HL-60 (cell line): ENCODE results near the gene PLA2G4E.

Experiments
- DNase-seq, 2 experiments: peaks; one replicate each; pipeline ENCODE4 v3.0.0-alpha.2; 2010 to 2020; ENCODE audit warnings: low read depth in 1 of 2, low spot score in 1 of 2
- H3K27ac ChIP-seq: fragments of 250-450 bp; sonication (Bioruptor Pico); replicated peaks from 2 replicates; pipeline ENCODE4 v1.5.1; 2020; ENCODE audit warnings: mild to moderate bottlenecking, moderate library complexity
- H3K27me3 ChIP-seq: fragments of 250-450 bp; sonication (Bioruptor Pico); 2 replicates; pipeline ENCODE4 v1.5.1; 2021; ENCODE audit warnings: mild to moderate bottlenecking, moderate library complexity; ENCODE audit not compliant: insufficient read depth, poor library complexity, severe bottlenecking
- H3K4me3 ChIP-seq: replicated peaks from 2 replicates; pipeline ENCODE4 v1.5.1; 2011; ENCODE audit warnings: mild to moderate bottlenecking, control low read depth, low read length; ENCODE audit not compliant: insufficient read depth
- GABPA ChIP-seq: IDR thresholded peaks from 2 replicates; pipeline ENCODE4 v1.6.1; 2012; ENCODE audit warnings: low read depth
- POLR2AphosphoS5 ChIP-seq: IDR thresholded peaks from 2 replicates; pipeline ENCODE4 v1.6.1; 2012; ENCODE audit warnings: low read depth
- SPI1 ChIP-seq: IDR thresholded peaks from 2 replicates; pipeline ENCODE4 v1.6.1; 2012; ENCODE audit warnings: low read depth, mild to moderate bottlenecking, borderline replicate concordance
- TF ChIP-seq, protein P1 (sequence below): IDR thresholded peaks from 2 replicates; pipeline ENCODE4 v1.6.1; 2012; ENCODE audit warnings: low read depth; ENCODE audit not compliant: insufficient replicate concordance
- TF ChIP-seq, protein P2 (sequence below): IDR thresholded peaks from one replicate; pipeline ENCODE4 v1.5.1; 2011; ENCODE audit warnings: low read length, control low read depth, inconsistent platforms; ENCODE audit not compliant: insufficient read depth

Gene PLA2G4E

GRCh38 chr15:42031198-42031915, 10.5 kb upstream of the PLA2G4E start:
- Histone ChIP-seq H3K27me3 (peaks cover 3% of the 10 kb centered on the region), H3K4me3 (no peak overlapping the region), H3K27ac (no peak overlapping the region)
- no peak for TF ChIP-seq GABPA
- TF ChIP-seq, protein P1, sequence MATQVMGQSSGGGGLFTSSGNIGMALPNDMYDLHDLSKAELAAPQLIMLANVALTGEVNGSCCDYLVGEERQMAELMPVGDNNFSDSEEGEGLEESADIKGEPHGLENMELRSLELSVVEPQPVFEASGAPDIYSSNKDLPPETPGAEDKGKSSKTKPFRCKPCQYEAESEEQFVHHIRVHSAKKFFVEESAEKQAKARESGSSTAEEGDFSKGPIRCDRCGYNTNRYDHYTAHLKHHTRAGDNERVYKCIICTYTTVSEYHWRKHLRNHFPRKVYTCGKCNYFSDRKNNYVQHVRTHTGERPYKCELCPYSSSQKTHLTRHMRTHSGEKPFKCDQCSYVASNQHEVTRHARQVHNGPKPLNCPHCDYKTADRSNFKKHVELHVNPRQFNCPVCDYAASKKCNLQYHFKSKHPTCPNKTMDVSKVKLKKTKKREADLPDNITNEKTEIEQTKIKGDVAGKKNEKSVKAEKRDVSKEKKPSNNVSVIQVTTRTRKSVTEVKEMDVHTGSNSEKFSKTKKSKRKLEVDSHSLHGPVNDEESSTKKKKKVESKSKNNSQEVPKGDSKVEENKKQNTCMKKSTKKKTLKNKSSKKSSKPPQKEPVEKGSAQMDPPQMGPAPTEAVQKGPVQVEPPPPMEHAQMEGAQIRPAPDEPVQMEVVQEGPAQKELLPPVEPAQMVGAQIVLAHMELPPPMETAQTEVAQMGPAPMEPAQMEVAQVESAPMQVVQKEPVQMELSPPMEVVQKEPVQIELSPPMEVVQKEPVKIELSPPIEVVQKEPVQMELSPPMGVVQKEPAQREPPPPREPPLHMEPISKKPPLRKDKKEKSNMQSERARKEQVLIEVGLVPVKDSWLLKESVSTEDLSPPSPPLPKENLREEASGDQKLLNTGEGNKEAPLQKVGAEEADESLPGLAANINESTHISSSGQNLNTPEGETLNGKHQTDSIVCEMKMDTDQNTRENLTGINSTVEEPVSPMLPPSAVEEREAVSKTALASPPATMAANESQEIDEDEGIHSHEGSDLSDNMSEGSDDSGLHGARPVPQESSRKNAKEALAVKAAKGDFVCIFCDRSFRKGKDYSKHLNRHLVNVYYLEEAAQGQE = no peak
- TF ChIP-seq, protein P2, sequence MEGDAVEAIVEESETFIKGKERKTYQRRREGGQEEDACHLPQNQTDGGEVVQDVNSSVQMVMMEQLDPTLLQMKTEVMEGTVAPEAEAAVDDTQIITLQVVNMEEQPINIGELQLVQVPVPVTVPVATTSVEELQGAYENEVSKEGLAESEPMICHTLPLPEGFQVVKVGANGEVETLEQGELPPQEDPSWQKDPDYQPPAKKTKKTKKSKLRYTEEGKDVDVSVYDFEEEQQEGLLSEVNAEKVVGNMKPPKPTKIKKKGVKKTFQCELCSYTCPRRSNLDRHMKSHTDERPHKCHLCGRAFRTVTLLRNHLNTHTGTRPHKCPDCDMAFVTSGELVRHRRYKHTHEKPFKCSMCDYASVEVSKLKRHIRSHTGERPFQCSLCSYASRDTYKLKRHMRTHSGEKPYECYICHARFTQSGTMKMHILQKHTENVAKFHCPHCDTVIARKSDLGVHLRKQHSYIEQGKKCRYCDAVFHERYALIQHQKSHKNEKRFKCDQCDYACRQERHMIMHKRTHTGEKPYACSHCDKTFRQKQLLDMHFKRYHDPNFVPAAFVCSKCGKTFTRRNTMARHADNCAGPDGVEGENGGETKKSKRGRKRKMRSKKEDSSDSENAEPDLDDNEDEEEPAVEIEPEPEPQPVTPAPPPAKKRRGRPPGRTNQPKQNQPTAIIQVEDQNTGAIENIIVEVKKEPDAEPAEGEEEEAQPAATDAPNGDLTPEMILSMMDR = no peak
- TF ChIP-seq SPI1 = no peak
- no peak for DNase-seq

- Histone ChIP-seq H3K27me3 (peaks cover 5% of the 10 kb centered on the region), H3K4me3 (no peak overlapping the region), H3K27ac (no peak overlapping the region)
- TF ChIP-seq SPI1 (no peak), POLR2AphosphoS5 (no peak), GABPA (no peak)
- TF ChIP-seq, protein P2 = no peak
- TF ChIP-seq, protein P1 = no peak
- DNase-seq = no peak
Measured at GRCh38 chr15:42027521-42027920, 6.7 kb upstream of the PLA2G4E start.

- H3K4me3 ChIP-seq = no peak overlapping the region
- peaks cover 5% of the 10 kb centered on the region for H3K27me3 ChIP-seq
- TF ChIP-seq, protein P2 = no peak
- no peak for TF ChIP-seq SPI1
- TF ChIP-seq, protein P1 = no peak
- TF ChIP-seq GABPA = no peak
- no peak for DNase-seq
- H3K27ac ChIP-seq = no peak overlapping the region
Measured at GRCh38 chr15:42024303-42024702, 3.5 kb upstream of the PLA2G4E start.
